AG10803 (cell line): ENCODE results near the gene SCUBE1.
A peak's percentile ranks its signal among the peaks of the same experiment; 100 is the strongest.

Experiments
- DNase-seq: peaks from one replicate; pipeline ENCODE4 v3.0.0; 2010; ENCODE audit warnings: low read depth
- H3K4me3 ChIP-seq: 2 replicates; pipeline ENCODE4 v1.5.1; 2011; ENCODE audit warnings: mild to moderate bottlenecking, low read length, control low read depth
- TF ChIP-seq, protein P1 (sequence below): conservative IDR thresholded peaks from 2 replicates; pipeline ENCODE4 v1.5.1; 2011; ENCODE audit warnings: mild to moderate bottlenecking, low read length, control low read depth, inconsistent platforms

The SCUBE1 gene

GRCh38 chr22:43310798-43311197 is 32.4 kb downstream of the SCUBE1 start:
- TF ChIP-seq, protein P1, sequence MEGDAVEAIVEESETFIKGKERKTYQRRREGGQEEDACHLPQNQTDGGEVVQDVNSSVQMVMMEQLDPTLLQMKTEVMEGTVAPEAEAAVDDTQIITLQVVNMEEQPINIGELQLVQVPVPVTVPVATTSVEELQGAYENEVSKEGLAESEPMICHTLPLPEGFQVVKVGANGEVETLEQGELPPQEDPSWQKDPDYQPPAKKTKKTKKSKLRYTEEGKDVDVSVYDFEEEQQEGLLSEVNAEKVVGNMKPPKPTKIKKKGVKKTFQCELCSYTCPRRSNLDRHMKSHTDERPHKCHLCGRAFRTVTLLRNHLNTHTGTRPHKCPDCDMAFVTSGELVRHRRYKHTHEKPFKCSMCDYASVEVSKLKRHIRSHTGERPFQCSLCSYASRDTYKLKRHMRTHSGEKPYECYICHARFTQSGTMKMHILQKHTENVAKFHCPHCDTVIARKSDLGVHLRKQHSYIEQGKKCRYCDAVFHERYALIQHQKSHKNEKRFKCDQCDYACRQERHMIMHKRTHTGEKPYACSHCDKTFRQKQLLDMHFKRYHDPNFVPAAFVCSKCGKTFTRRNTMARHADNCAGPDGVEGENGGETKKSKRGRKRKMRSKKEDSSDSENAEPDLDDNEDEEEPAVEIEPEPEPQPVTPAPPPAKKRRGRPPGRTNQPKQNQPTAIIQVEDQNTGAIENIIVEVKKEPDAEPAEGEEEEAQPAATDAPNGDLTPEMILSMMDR: no peak
- DNase-seq: no peak
- H3K4me3 ChIP-seq: no peak overlapping the region

DNA sequence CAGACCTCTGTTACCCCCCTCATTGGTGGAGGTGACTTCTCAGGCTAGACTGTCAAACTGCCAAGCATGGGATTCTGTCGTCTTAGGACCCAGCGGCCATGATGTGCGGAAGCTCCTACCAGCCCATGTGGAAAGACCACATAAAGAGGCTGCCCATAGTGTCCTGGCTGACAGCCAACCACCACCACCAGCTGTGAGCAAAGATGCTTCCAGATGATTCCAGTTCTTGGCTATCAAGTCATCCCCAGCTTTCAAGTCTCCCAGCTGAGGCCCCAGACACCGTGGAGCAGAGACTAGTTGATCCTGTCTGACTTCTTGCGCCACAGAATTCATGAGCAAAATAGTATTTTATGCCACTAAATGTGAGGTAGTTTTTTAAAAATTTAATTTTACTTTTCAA is 32.9 kb downstream of the SCUBE1 start:
- peak; percentile 6 for DNase-seq
- TF ChIP-seq, protein P1: no peak
- no peak overlapping the region for H3K4me3 ChIP-seq

DNA sequence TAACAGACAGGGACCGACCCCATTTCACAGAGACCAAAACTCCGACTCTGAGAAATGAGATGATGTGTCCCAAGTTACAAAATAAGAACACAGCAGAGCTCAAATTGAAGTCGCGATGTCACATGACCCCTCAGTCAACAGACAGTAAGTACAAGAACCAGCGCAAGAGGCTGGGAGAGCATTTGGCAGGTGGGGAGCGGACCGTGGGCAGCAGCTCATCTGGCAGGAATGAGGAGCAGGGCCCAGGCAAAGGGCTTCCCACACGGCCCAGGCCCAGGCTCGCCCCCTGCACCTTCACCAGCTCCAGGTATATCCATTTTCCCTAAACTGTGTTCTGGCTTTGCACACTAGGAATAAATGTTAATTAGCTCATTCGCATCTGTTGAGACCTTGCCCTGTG is 34.3 kb downstream of the SCUBE1 start:
- TF ChIP-seq, protein P1: no peak
- no peak for DNase-seq
- H3K4me3 ChIP-seq: no peak overlapping the region

DNA sequence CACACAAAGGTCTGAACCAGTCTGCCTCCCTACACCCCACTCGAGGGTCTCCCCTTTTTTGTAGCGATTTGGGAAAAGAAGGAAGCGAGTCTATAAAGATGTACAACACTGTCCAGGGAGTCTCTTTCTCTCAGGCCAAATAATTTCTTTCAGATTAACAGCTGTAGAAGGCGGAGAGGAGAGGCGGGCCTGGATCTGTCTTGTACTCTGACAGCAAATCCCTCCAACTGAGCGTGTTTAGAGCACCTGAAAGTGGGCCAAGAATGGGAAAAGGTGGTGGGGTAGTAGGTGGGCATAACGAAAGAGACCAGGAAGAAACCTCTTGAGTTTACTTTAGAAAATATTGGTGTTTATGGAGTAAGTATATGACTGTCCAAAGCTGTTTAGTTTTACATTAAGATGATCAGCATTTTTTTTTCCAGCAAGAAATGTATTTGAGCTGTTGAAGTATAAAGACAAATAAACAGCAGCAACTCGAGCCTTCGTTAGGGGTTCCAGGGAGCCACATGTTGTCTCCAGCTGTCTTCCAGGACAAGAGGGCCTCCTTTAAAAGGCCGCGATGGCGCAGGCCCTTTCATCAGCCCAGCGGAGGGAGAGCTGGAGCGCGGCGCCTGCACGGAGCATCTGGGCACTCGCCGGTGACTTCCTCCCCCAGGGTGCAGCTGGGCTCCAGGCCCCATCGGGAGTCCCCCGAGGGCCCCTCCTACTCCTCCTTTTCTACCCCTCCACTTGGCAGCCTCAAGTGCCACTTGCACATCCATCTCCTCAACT is 34.9 kb downstream of the SCUBE1 start:
- DNase-seq: no peak
- TF ChIP-seq, protein P1: no peak
- no peak overlapping the region for H3K4me3 ChIP-seq

GRCh38 chr22:43305806-43306205 is 37.4 kb downstream of the SCUBE1 start:
- DNase-seq: no peak
- TF ChIP-seq, protein P1: no peak
- no peak overlapping the region for H3K4me3 ChIP-seq

- TF ChIP-seq, protein P1: no peak
- no peak overlapping the region for H3K4me3 ChIP-seq
- no peak for DNase-seq
Observed at GRCh38 chr22:43304831-43305590, 38.2 kb downstream of the SCUBE1 start.

- H3K4me3 ChIP-seq: no peak overlapping the region
- TF ChIP-seq, protein P1: no peak
- DNase-seq: no peak
Observed at GRCh38 chr22:43303751-43304150, 39.4 kb downstream of the SCUBE1 start.
